T-helper 2 cell treated with Interferon-gamma antibody and Interleukin-4, amounts not matched to agents 100 ng/mL and 5 ng/mL, for 36 hours (primary cell): ENCODE measurements around the gene CEP350. TPM values are rescaled to one million over a fixed set of nuclear protein-coding genes. Genes with fewer than 3 reads are reported as not detected.

Experiments used
- intact Hi-C: fragments of 100-400 bp; cut with micrococcal nuclease; formaldehyde crosslinking; loops from one replicate; pipeline ENCODE4 v1.15.1; 2023
- total RNA-seq: library from RNA; stranded (reverse); gene quantifications from 2 replicates; pipeline ENCODE4 v1.2.3, GENCODE V29; 2022

The CEP350 gene
- total RNA-seq, 1 donor from 2014 or later = 51.2 TPM

GRCh38 chr1:180154325-180155181 is 199.9 kb downstream of the CEP350 start, which contains the start of gene QSOX1:
Gene QSOX1, plus strand, starts transcription at chr1:180154869. Its CDS starts 39 bp downstream, at chr1:180154908.
- intact Hi-C loops = loop anchor here (1.0 to 10.0 kb wide), 9 partner anchors 14 to 1427 kb away; partner anchors contain the start of genes CEP350, RALGPS2, TOR1AIP1 and XPR1

GRCh38 chr1:180155182-180155682 is 200.6 kb downstream of the CEP350 start:
- intact Hi-C loops = loop anchor here (2.0 to 10.0 kb wide), 5 partner anchors 14 to 1128 kb away; partner anchors contain the start of gene XPR1

DNA sequence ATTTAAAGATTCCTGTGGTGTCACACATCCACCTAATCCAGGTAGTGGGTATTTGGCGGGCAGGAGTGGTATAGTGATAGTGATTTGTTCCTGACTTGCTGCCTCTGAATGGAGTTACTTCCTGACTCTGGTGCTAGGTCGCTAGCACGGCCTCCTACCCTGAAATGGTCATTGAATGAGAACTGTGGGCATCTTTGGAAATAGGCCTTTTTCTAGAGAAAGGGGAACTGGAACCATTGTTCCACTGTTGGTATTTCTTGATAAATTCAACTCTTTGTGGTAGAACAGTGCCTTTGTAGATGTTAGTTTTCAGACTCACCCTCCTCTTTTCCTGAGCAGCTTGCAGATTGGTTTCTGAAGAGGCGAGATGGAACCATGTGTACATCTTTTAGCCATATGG is 201.6 kb downstream of the CEP350 start:
- intact Hi-C loops = loop anchor here (10.0 kb wide), 1 partner anchor 939 kb away; no protein-coding TSS in a partner anchor

DNA sequence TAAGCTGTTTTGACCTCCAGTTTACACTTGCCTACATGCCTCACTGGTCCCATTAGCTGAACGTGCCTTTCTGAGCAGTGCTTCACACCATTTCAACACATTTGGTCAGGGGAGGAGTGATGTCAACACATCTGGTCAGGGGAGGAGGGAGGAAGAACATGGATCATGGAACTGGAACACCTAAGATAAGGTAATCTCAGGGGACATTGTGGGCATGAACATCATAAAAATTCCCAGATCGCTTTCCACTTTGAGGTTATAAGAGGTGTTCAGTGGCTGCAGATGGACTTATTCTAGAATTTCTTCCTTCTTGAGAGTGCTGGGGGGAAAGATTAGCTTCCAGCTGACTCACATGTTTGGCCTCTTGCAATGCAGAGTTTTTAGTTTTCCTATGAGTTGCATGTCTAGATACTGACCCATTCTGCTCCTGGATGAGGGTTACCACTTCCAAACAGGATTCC is 202.1 kb downstream of the CEP350 start:
- intact Hi-C loops = loop anchor here (10.0 kb wide), 1 partner anchor 938 kb away; no protein-coding TSS in a partner anchor

DNA sequence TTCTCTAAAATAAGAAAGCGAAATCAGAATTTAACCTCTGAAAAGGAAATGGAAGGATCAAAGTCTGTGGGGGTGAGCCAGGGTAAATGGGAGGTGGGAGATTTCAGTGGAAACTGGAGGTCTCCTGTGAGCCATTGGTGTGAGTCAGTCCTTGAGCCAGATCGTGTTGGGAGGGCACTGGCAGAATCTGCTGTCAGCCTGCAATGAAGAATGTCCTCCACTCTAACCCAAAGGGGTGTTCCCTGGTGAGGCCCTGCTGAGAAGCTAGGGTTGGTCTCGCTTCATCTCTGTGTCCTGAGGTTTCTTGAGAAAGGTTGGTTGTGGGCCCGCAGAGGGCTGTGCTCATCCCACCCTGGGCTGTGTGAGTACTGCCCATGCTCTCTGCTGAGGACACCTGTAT is 202.5 kb downstream of the CEP350 start:
- intact Hi-C loops = loop anchor here (10.0 kb wide), 1 partner anchor 938 kb away; no protein-coding TSS in a partner anchor

- intact Hi-C loops = loop anchor here (10.0 kb wide), 1 partner anchor 937 kb away; no protein-coding TSS in a partner anchor
Measured at GRCh38 chr1:180157576-180158057, 203.0 kb downstream of the CEP350 start.

DNA sequence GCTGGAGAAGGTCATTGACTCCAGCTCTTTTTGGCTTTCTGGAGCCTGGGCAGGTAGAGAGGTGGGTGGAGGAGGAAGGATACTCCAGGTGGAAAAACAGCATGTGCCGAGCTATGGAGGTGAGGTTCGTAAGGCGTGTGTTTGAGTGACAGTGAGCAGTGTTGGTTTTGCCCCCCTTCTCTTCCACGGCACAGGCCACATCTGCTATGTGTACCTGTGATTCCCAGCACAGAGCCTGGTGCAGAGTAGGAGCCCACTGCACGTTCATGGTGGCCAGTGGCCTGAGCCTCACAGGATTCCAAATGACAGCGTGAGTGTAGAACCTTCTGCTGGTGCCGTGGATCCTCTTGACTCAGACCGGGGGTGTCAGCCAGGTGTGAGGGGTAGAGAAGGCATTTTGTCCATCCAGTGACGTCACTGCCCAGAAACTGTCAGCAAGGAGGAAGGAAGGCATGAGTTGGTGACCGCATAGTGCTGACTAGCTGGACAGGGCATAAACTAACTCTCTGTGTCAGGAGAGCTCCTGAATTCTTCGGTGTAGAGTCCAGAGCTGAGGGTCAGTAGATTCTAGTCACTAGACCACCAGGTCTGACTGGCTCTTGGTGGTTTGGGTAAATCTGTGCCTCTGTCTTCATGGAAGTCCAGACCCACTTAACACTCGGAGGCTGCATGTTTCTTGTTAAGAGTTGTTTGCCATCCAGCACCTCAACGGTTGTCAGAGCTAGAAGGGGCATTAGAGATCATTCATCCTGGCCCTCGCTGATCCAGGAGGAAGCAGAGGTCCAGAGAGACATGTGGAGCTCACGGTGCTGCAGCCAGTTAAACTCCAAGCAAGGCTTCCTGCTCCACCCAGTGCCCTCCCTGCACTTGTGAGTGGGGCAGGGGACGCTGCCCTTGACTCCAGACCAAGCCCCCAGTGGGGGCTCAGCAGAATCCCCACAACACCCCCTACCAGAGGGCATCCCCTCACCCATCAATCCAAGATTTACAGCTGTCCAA is 203.8 kb downstream of the CEP350 start:
- intact Hi-C loops = loop anchor here (10.0 kb wide), 1 partner anchor 936 kb away; no protein-coding TSS in a partner anchor

- intact Hi-C loops = no loop called here
Measured at GRCh38 chr1:180160357-180160756, 205.7 kb downstream of the CEP350 start.

DNA sequence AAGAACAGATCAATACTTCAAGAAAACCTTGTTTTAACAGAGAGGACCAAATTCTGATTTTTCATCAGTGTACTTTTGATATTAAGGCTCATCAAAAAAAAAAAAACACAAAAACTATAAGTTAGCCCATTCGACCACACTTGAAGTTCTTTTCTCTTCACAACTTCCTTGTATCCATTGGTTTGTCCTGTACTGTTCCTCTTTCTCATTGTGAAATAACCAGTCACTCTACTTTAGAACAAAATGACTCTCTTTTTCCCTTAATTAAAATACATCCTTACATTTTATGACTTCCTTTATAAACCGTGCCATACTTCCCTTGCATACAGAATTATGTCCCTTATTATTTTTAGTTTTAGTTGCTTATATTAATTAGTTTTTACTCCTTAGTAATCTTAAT is 208.4 kb downstream of the CEP350 start:
- intact Hi-C loops = no loop called here

Other genes starting within 250 kb of the CEP350 start
- not detected in 2 replicates for gene FAM163A, start 211.5 kb upstream of the CEP350 start, total RNA-seq
- gene TOR1AIP2, start 77.0 kb upstream of the CEP350 start, total RNA-seq = 44.2 and 50.0 TPM in 2 replicates
- 89.7 and 90.5 TPM in 2 replicates for gene TOR1AIP1, start 72.5 kb upstream of the CEP350 start, total RNA-seq
- 28.2 and 28.6 TPM in 2 replicates for gene QSOX1, start 200.1 kb downstream of the CEP350 start, total RNA-seq